Neural progenitor cell (in vitro differentiated cells): ENCODE results near the gene CENPX.

Experiments used
- CTCF ChIP-seq: fragments of 200-600 bp; sonication (generic); IDR thresholded peaks from 2 replicates; pipeline ENCODE4 v1.5.1; 2017; ENCODE audit warnings: antibody characterized with exemption, mild to moderate bottlenecking
- EZH2 ChIP-seq: fragments of 200-600 bp; sonication (generic); IDR thresholded peaks from 2 replicates; pipeline ENCODE4 v1.6.1; 2017; ENCODE audit warnings: antibody characterized with exemption, mild to moderate bottlenecking, moderate library complexity
- EZH2phosphoT487 ChIP-seq: fragments of 200-600 bp; sonication (generic); IDR thresholded peaks from 2 replicates; pipeline ENCODE4 v1.6.1; 2017; ENCODE audit warnings: antibody characterized with exemption

- TF ChIP-seq EZH2phosphoT487 (no peak), EZH2 (no peak), CTCF (no peak)
Measured at GRCh38 chr17:81991684-81992305, 30.9 kb downstream of the CENPX start.
